ENCODE data around the gene MPDZ. TPM values are rescaled to one million over a fixed set of nuclear protein-coding genes. Genes with fewer than 3 reads are reported as not detected.
A peak's percentile ranks its signal among the peaks of the same experiment; 100 is the strongest.

Gene MPDZ
- total RNA-seq, 1 donor from 2014 or later = 14.0 TPM

GRCh38 chr9:13088720-13089427, 190.6 kb downstream of the MPDZ start:
- peak; percentile 67 for TF ChIP-seq CTCF (IDR thresholded peaks at IDR 0.05; ENCODE audit: insufficient read depth, low read length, severe bottlenecking)
- FAIRE-seq = no peak
- no peak overlapping the region for H3K4me3 ChIP-seq (ENCODE audit: low read depth, low read length)
- no peaks in the 10 kb centered on the region for H3K27me3 ChIP-seq (ENCODE audit: control insufficient read depth, insufficient read depth, low read length)
- H3K36me3 ChIP-seq (ENCODE audit: control insufficient read depth, insufficient read depth, low read length) = no peaks in the 10 kb centered on the region
- DNase-seq (ENCODE audit: low read depth) = peak; percentile 52

DNA sequence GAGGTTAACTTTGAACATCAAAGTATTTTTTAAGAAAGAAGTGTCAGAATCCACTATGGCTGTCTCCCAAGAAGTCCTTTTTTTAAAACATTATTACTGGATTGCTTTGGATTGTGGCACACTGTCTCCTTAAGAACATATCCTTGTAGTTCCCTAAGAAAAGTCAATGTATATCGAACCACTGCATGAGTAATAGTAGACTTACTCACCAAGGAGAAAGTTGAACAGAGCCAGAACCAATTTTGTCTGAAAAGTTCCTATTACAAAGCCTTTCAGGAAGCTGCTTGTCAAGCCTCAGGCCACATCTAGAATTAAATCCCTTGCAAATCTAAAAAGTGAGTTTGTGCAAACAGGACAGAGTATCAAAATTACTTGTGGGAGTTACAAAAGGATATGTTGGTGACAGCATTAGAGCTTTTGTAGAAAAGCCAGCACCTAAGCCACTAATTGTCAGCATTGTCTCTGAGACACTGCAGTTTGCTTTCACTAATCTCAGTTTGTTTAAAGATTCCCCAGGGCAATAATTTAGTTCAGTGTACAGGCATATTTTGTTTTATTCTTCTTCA, 195.4 kb downstream of the MPDZ start:
- no peak for TF ChIP-seq CTCF (IDR thresholded peaks at IDR 0.05; ENCODE audit: insufficient read depth, low read length, severe bottlenecking)
- Histone ChIP-seq H3K27me3 (ENCODE audit: control insufficient read depth, insufficient read depth, low read length) (no peaks in the 10 kb centered on the region), H3K4me3 (ENCODE audit: low read depth, low read length) (no peak overlapping the region), H3K36me3 (ENCODE audit: control insufficient read depth, insufficient read depth, low read length) (no peaks in the 10 kb centered on the region)
- DNase-seq (ENCODE audit: low read depth) = peak; percentile 86
- FAIRE-seq = no peak

DNA sequence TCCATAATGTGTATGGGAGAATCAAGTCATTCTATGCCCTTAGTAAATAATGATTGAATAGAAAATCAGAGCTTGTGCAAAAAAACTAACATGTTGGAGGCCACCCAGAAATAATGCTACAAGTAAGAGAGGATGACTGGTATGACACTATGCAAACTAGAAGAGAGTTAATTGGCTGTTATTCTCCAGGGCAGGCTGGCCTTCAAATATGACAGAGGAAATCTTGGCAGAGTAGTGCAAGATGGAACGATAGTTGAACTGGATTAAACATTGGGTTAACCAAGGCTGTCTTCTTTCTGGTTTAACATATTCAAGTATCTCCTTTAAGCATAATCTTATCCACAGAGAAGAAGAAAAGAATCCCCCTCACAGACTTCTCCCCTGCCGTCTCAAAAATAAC, 196.1 kb downstream of the MPDZ start:
- Histone ChIP-seq H3K27me3 (ENCODE audit: control insufficient read depth, insufficient read depth, low read length) (no peaks in the 10 kb centered on the region), H3K4me3 (ENCODE audit: low read depth, low read length) (no peak overlapping the region), H3K36me3 (ENCODE audit: control insufficient read depth, insufficient read depth, low read length) (no peaks in the 10 kb centered on the region)
- TF ChIP-seq CTCF (IDR thresholded peaks at IDR 0.05; ENCODE audit: insufficient read depth, low read length, severe bottlenecking) = no peak
- FAIRE-seq (no peak), DNase-seq (ENCODE audit: low read depth) (no peak)

DNA sequence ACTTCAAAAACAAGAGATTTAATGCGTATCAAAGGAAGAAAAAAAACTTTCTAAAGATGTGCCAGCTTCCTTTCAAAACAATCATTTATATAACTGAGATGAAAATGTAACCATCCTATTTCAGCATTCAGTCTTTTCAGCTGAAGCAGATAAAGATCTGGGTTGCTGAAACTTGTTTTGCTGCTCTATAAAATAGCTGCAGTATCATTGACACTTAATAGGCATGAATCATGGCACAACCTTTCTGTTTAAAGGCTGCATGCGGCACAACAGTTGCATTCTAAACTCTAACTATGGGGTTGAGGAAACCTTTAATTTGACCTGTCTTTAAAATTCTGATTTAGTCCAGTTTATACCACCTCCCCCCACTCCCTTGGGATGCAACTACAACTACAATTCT, 196.7 kb downstream of the MPDZ start:
- Histone ChIP-seq H3K36me3 (ENCODE audit: control insufficient read depth, insufficient read depth, low read length) (no peaks in the 10 kb centered on the region), H3K27me3 (ENCODE audit: control insufficient read depth, insufficient read depth, low read length) (no peaks in the 10 kb centered on the region), H3K4me3 (ENCODE audit: low read depth, low read length) (no peak overlapping the region)
- FAIRE-seq (no peak), DNase-seq (ENCODE audit: low read depth) (peak; percentile 68)
- no peak for TF ChIP-seq CTCF (IDR thresholded peaks at IDR 0.05; ENCODE audit: insufficient read depth, low read length, severe bottlenecking)

DNA sequence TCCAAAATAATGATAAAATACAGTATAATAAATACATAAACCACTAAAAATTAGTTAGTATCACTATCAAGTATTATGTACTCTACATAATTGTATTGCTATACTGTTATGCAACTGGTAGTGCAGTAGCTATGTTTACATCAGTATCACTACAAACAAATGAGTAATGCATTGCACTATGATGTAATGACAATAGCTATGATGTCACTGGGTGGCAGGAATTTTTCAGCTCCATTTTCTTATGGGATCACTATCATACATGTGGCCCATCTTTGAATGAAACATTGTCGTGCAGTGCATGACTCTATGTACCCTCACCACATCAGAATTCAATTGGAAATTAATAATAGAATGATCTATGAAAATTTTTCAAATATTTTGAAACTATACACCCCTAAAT, 201.3 kb downstream of the MPDZ start:
- DNase-seq (ENCODE audit: low read depth) (peak; percentile 18), FAIRE-seq (no peak)
- no peaks in the 10 kb centered on the region for H3K27me3 ChIP-seq (ENCODE audit: control insufficient read depth, insufficient read depth, low read length)
- no peak overlapping the region for H3K4me3 ChIP-seq (ENCODE audit: low read depth, low read length)
- no peaks in the 10 kb centered on the region for H3K36me3 ChIP-seq (ENCODE audit: control insufficient read depth, insufficient read depth, low read length)
- no peak for TF ChIP-seq CTCF (IDR thresholded peaks at IDR 0.05; ENCODE audit: insufficient read depth, low read length, severe bottlenecking)

DNA sequence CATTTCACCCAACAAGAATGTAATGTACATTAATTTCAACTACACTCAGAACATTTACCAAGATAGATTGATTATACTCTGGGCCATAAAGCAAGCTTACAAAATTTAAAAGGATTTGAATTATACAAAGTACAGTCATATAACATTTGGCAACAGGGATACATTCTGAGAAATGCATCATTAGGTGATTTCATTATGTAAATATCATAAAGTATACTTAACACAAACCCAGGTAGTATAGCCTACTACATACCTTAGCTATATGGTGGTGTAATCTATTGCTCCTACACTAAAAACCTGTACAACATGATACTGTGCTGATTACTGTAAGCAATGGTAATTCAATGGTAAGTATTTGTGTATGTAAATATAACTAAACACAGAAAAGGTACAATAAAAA, 202.9 kb downstream of the MPDZ start:
- FAIRE-seq (no peak), DNase-seq (ENCODE audit: low read depth) (peak; percentile 66)

More for the DNA sequence above, 202.9 kb downstream of the MPDZ start:
- Histone ChIP-seq H3K36me3 (ENCODE audit: control insufficient read depth, insufficient read depth, low read length) (no peaks in the 10 kb centered on the region), H3K27me3 (ENCODE audit: control insufficient read depth, insufficient read depth, low read length) (no peaks in the 10 kb centered on the region), H3K4me3 (ENCODE audit: low read depth, low read length) (no peak overlapping the region)
- no peak for TF ChIP-seq CTCF (IDR thresholded peaks at IDR 0.05; ENCODE audit: insufficient read depth, low read length, severe bottlenecking)
